ENCODE data around the gene SIRT2.
A peak's percentile ranks its signal among the peaks of the same experiment; 100 is the strongest.

Gene SIRT2

DNA sequence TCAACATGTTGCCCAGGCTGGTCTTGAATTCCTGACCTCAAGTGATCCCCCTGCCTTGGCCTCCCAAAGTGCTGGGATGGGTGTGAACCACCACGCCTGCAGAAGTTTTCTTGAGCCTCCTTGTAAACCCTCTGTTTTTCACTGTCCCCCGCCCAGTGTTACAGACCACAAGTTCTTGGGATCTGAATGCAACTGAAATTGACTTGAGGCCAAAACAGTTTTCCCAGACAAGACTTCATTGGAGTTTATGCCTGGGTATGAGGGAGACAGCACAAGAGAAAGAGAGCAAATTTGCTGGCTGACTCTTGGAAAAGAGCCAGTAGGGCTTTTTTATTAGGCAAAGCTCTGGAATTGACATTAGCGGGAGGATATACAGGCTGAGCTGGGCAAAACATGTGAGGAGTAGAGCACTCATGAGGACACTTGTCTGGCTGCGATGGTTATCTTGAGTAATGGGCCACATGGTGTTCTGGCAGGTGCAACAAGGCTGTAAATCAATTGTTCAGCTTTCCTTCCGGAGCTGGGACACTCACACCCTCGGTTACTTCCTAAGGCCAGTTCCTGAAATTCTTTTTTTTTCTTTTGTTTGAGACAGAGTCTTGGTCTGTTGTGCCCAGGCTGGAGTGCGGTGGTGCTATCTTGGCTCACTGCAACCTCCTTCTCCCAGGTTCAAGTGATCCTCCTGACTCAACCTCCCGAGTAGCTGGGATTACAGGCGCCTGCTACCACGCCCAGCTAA, 36.9 kb downstream of the SIRT2 start (continued):
- peak; percentile 78 for TF ChIP-seq KLF7 (tag by site-specific recombination; IDR thresholded peaks at IDR 0.05; ENCODE audit: borderline replicate concordance)
- TF ChIP-seq GLIS1 (tag by site-specific recombination; IDR thresholded peaks at IDR 0.05), result peak; percentile 92
- TF ChIP-seq SETDB1 (IDR thresholded peaks at IDR 0.05; ENCODE audit: insufficient read length, low read length), result no peak
- TF ChIP-seq ZNF146 (tag by site-specific recombination; IDR thresholded peaks at IDR 0.05), result no peak
- peak; percentile 52 for TF ChIP-seq ZBTB20 (tag by site-specific recombination; IDR thresholded peaks at IDR 0.05)
- no peak for TF ChIP-seq ZNF426 (tag by site-specific recombination; IDR thresholded peaks at IDR 0.05)
- TF ChIP-seq ZNF785 (tag by site-specific recombination; IDR thresholded peaks at IDR 0.05), result no peak
- peak; percentile 39; the same call in 1 of the 2 replicates for TF ChIP-seq ZNF639 (tag by site-specific recombination; IDR thresholded peaks at IDR 0.05)
- TF ChIP-seq, protein P1, sequence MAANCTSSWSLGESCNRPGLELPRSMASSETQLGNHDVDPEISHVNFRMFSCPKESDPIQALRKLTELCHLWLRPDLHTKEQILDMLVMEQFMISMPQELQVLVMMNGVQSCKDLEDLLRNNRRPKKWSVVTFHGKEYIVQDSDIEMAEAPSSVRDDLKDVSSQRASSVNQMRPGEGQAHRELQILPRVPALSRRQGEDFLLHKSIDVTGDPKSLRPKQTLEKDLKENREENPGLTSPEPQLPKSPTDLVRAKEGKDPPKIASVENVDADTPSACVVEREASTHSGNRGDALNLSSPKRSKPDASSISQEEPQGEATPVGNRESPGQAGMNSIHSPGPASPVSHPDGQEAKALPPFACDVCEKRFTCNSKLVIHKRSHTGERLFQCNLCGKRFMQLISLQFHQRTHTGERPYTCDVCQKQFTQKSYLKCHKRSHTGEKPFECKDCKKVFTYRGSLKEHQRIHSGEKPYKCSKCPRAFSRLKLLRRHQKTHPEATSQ (tag by site-specific recombination; IDR thresholded peaks at IDR 0.05), result peak; percentile 57; the same call in 1 of the 2 replicates
- no peak for TF ChIP-seq ZNF623 (tag by site-specific recombination; IDR thresholded peaks at IDR 0.05)

DNA sequence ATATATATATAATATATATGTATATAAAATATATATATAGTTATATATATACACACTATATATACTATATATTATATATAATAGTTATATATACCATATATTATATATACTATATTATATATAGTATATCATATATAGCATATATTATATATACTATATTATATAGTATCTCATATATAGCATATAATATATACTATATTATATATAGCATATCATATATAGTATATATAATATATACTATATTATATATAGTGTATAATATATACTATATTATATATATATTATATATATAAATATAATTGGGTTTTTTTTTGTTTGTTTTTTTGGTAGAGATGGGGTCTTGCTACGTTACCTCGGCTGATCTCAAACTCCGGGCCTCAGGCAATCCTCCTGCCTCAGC, 38.0 kb downstream of the SIRT2 start:
- CTCF ChIA-PET, result interaction anchor here (0.5 to 2.4 kb wide), 3 partner anchors 26 to 522 kb away, joined by 3 to 9 read pairs (median 3); partner anchors contain the start of gene FBXO17
- POLR2A ChIA-PET, result interaction anchor here (1.0 to 2.9 kb wide), 4 partner anchors 12 to 38 kb away, joined by 3 to 35 read pairs (median 4); partner anchors contain the start of genes NFKBIB and SIRT2
- H3K36me3 ChIP-seq (ENCODE audit: control insufficient read depth in 2 of 2, insufficient read depth in 1 of 2, low read length in 2 of 2), result no peaks in the 10 kb centered on the region; a peak in 1 of 3 replicates
- peaks cover 18% of the 10 kb centered on the region for H3K4me1 ChIP-seq (ENCODE audit: control insufficient read depth, insufficient read depth, low read length)
- no peak for TF ChIP-seq SETDB1 (IDR thresholded peaks at IDR 0.05; ENCODE audit: insufficient read length, low read length)
- TF ChIP-seq ZNF747 (tag by site-specific recombination; IDR thresholded peaks at IDR 0.05), result no peak
- TF ChIP-seq, protein P2, sequence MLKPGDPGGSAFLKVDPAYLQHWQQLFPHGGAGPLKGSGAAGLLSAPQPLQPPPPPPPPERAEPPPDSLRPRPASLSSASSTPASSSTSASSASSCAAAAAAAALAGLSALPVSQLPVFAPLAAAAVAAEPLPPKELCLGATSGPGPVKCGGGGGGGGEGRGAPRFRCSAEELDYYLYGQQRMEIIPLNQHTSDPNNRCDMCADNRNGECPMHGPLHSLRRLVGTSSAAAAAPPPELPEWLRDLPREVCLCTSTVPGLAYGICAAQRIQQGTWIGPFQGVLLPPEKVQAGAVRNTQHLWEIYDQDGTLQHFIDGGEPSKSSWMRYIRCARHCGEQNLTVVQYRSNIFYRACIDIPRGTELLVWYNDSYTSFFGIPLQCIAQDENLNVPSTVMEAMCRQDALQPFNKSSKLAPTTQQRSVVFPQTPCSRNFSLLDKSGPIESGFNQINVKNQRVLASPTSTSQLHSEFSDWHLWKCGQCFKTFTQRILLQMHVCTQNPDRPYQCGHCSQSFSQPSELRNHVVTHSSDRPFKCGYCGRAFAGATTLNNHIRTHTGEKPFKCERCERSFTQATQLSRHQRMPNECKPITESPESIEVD (tag by site-specific recombination; IDR thresholded peaks at IDR 0.05), result no peak
- TF ChIP-seq ZNF423 (tag by site-specific recombination; IDR thresholded peaks at IDR 0.05), result no peak
- TF ChIP-seq ZNF514 (tag by site-specific recombination; IDR thresholded peaks at IDR 0.05), result no peak
- no peak for TF ChIP-seq ZBTB1 (tag by site-specific recombination; IDR thresholded peaks at IDR 0.05)
- TF ChIP-seq ZNF391 (tag by site-specific recombination; IDR thresholded peaks at IDR 0.05; ENCODE audit: borderline replicate concordance, low read depth), result no peak
- no peak for TF ChIP-seq ZNF692 (tag by site-specific recombination; IDR thresholded peaks at IDR 0.05)
- no peak for TF ChIP-seq ZNF302 (tag by site-specific recombination; IDR thresholded peaks at IDR 0.05; ENCODE audit: low read depth)
- TF ChIP-seq ZBTB7A (tag by site-specific recombination; IDR thresholded peaks at IDR 0.05; ENCODE audit: low read depth), result no peak
- TF ChIP-seq ZNF140 (tag by site-specific recombination; IDR thresholded peaks at IDR 0.05), result no peak
- no peak for TF ChIP-seq ZNF169 (tag by site-specific recombination; IDR thresholded peaks at IDR 0.05)
- no peak for TF ChIP-seq PRDM1 (tag by site-specific recombination; IDR thresholded peaks at IDR 0.05)
- TF ChIP-seq ZNF324 (tag by site-specific recombination; IDR thresholded peaks at IDR 0.05), result no peak
- TF ChIP-seq ZNF792 (tag by site-specific recombination; IDR thresholded peaks at IDR 0.05), result no peak
- H3K4me3 ChIP-seq (ENCODE audit: low read depth, low read length), result no peak overlapping the region
- H3K27ac ChIP-seq (ENCODE audit: extremely low read depth, low read depth, low read length), result no peak overlapping the region
- H3K9me3 ChIP-seq (ENCODE audit: control insufficient read depth, insufficient read depth, low read depth, low read length), result no peaks in the 10 kb centered on the region
